GM12892 (cell line): Measurements from ENCODE around the gene C3orf52.

Experiments used
- POLR2A ChIP-seq: IDR thresholded peaks from 2 replicates; pipeline ENCODE4 v1.6.1; 2011; ENCODE audit warnings: low read depth, low read length, control low read depth
- POLR2AphosphoS5 ChIP-seq: IDR thresholded peaks from 2 replicates; pipeline ENCODE4 v1.6.1; 2011; ENCODE audit warnings: low read depth, low read length, control low read depth
- TAF1 ChIP-seq: IDR thresholded peaks from 2 replicates; pipeline ENCODE4 v1.6.1; 2011; ENCODE audit warnings: low read depth, mild to moderate bottlenecking, control low read depth, low read length, borderline replicate concordance

DNA sequence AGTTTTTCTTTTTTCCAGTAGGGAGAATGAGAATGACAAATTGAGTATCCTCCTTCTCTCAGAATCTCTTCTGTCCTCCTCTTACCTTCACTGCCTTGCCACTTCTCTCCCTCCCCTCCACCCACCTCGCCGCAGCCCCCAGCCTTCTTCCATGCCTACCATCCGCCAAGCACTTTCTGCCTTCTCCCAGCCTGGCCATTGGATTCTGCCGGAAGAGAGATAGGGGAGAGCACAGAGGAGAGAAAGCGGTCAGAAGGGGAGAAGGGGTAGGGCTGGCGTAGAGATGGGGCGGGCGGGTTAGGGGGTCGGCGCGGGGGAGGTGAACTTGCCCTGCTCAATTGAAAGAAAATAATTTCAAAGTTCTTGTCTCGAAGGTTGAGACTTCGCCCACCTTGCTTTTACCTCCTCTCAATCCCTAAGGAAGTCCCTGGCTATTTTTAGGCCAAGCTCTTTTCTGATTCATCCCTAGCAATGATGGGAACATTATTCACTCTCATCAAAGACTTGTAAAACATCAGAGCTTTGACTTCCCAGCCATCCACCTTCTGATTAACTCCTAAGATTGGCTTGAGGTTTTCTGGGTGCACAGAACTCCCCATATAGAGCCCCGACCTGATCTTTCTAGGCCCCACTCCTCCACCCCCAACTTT lies 811 bp downstream of the C3orf52 start:
- no peak for TF ChIP-seq POLR2A
- TF ChIP-seq POLR2AphosphoS5: no peak
- no peak for TF ChIP-seq TAF1
